ENCODE data around the gene BTBD18. TPM values are rescaled to one million over a fixed set of nuclear protein-coding genes. Genes with fewer than 3 reads are reported as not detected.
"Not testable (repeated sequence)": the region's sequence is repeated elsewhere in the genome, so short reads cannot be mapped to it uniquely, and the experiment has no call there.

BTBD18 gene
- total RNA-seq, 1 donor from 2014 or later = not detected

DNA sequence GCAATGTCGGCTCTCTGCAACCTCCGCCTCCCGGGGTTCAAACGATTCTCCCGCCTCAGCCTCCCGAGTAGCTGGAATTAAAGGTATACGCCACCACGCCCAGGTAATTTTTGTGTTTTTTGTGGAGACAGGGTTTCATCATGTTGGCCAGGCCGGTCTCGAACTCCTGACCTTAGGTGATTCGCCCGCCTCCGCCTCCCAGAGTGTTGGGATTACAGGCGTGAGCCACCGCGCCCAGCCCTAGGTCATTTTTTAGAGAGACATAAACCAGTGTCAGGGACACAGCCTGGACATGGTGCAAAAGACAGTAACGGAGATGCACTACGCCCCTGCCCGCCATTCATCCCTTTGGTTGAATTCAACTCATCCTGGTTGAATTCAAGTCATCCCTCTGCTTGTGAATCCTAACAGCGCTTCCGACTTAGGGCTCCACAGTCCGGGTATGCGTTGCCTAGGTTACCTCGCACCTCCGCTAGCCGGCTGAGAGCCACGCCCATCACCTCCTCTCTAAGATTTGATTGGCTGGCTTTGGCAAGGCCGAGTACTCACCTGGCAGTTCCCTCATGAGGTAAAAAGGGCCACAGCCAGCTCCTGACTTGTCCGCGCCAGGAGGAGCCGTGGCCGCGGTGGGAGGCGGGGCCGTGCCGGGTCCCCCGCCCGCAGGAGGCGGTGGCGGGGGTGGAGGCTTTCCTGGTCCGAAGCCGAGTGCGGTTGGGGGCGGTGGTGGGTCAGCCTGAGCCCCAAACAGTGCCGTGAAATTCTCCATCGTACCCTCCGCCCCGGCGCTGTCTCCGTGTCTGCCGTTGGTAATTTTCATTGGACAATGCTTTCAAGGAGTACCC, 40.0 kb downstream of the BTBD18 start, which contains the start of gene MED19:
Gene MED19, minus strand, starts transcription at position 802 of the 842 bp plus-strand sequence. Its CDS starts 36 bp downstream, at position 766.
- no peaks in the 10 kb centered on the region for H3K9me3 Mint-ChIP-seq

DNA sequence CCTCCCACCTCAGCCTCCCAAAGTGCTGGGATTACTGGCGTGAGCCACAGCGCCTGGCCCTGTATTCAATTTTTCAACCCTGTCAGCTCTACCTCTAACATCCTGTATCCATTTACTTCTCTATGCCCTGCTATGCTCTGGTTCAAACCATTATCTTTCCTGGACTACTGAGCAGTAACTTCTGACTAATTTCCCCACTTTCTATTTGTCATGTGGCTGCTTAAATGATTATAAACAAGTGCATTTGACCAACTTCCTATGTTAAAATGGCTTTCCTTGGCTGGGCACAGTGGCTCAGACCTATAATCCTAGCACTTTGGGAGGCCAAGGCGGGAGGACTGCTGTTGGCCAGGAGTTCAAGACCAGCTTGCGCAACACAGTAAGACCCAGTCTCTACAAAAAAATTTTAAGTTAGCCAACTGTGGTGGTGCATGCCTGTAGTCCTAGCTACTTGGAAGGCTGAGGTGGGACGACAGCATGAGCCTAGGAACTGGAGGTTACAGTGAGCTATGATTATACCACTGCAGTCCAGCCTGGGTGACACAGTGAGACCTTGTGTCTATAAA, 41.7 kb downstream of the BTBD18 start:
- TF ChIP-seq, protein P1, sequence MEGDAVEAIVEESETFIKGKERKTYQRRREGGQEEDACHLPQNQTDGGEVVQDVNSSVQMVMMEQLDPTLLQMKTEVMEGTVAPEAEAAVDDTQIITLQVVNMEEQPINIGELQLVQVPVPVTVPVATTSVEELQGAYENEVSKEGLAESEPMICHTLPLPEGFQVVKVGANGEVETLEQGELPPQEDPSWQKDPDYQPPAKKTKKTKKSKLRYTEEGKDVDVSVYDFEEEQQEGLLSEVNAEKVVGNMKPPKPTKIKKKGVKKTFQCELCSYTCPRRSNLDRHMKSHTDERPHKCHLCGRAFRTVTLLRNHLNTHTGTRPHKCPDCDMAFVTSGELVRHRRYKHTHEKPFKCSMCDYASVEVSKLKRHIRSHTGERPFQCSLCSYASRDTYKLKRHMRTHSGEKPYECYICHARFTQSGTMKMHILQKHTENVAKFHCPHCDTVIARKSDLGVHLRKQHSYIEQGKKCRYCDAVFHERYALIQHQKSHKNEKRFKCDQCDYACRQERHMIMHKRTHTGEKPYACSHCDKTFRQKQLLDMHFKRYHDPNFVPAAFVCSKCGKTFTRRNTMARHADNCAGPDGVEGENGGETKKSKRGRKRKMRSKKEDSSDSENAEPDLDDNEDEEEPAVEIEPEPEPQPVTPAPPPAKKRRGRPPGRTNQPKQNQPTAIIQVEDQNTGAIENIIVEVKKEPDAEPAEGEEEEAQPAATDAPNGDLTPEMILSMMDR (conservative IDR thresholded peaks at IDR 0.05) = no peak
- Mint-ChIP-seq H3K4me3 (peak overlapping the region; percentile 3), H3K9me3 (no peaks in the 10 kb centered on the region), H3K27me3 (no peaks in the 10 kb centered on the region), H3K36me3 (peaks cover 4% of the 10 kb centered on the region), H3K27ac (peak overlapping the region; percentile 47), H3K4me1 (ENCODE audit: unreplicated experiment) (peaks cover 20% of the 10 kb centered on the region)
- DNase-seq (ENCODE audit: extremely low spot score, unreplicated experiment) = no peak

More for the DNA sequence above, 40.0 kb downstream of the BTBD18 start, which contains the start of gene MED19:
- TF ChIP-seq, protein P1 (conservative IDR thresholded peaks at IDR 0.05) = peak; percentile 11
- peak; percentile 87 for DNase-seq (ENCODE audit: extremely low spot score, unreplicated experiment)
- Mint-ChIP-seq H3K4me1 (ENCODE audit: unreplicated experiment) (peaks cover 20% of the 10 kb centered on the region), H3K36me3 (peaks cover 4% of the 10 kb centered on the region), H3K27ac (peak within 1 kb of the TSS; percentile 94), H3K27me3 (no peaks in the 10 kb centered on the region), H3K4me3 (peak within 1 kb of the TSS; percentile 94)

DNA sequence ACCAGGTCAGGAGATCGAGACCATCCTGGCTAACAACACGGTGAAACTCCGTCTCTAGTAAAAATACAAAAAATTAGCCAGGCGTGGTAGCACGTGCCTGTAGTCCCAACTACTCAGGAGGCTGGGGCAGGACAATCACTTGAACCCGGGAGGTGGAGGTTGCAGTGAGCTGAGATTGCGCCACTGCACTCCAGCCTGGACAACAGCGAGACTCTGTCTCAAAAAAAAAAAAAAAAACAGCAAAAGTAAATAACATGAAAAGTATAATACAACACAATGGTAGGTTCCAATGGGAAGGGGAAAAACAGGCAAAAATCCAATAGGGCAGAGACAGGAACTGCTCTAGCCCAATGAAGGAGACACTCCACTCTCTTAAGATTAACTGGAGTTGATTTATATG, 46.2 kb downstream of the BTBD18 start:
- not testable (repeated sequence) for H3K4me1 Mint-ChIP-seq (ENCODE audit: unreplicated experiment); H3K36me3 Mint-ChIP-seq; DNase-seq (ENCODE audit: extremely low spot score, unreplicated experiment); H3K4me3 Mint-ChIP-seq; H3K27ac Mint-ChIP-seq; H3K9me3 Mint-ChIP-seq; H3K27me3 Mint-ChIP-seq

DNA sequence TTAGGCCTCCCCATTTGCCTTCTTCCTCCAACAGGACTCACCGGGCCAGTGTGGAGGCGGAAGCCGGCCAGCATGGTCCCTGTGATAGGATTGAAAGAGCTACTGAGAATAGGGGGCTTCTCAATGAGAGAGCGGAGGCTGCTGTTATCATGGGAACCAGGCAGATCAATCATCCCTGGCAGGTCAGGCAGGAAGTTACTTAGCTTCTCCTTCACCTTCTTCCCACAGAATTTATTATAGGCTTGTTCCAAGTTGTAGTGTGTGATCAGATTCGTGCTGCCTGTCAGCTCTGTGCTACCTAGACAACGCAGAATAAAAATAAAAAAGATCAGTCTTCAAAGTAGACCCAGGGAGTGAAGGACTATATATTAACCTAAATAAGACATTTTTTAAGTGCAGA, 46.7 kb downstream of the BTBD18 start:
- TF ChIP-seq, protein P1 (conservative IDR thresholded peaks at IDR 0.05) = no peak
- peaks cover 11% of the 10 kb centered on the region for H3K36me3 Mint-ChIP-seq
- no peaks in the 10 kb centered on the region for H3K27me3 Mint-ChIP-seq
- H3K4me1 Mint-ChIP-seq (ENCODE audit: unreplicated experiment) = peaks cover 3% of the 10 kb centered on the region
- peak overlapping the region; percentile 66 for H3K27ac Mint-ChIP-seq
- DNase-seq (ENCODE audit: extremely low spot score, unreplicated experiment) = no peak
- no peaks in the 10 kb centered on the region for H3K9me3 Mint-ChIP-seq
- H3K4me3 Mint-ChIP-seq = no peak overlapping the region

DNA sequence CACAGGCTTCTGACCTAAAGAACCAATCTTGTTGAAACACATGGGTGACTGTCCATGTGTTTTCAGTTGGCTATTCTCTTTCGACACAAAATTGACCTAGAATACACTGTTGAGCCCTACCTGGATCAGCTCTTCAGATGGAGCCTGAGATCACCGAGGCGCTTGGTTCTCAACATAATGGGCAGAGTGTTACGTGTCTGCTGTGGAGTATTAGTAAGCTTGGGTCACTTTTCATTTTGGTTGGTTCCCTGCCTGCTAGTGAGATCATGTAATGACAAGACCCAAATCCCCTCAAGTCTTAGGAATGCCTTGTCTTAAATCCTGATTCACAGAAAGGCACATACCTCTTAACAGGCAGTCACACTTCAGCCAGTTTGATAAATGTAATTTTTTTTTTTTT, 48.3 kb downstream of the BTBD18 start:
- Mint-ChIP-seq H3K27me3 (no peaks in the 10 kb centered on the region), H3K36me3 (peaks cover 19% of the 10 kb centered on the region), H3K4me3 (no peak overlapping the region), H3K27ac (no peak overlapping the region), H3K9me3 (no peaks in the 10 kb centered on the region), H3K4me1 (ENCODE audit: unreplicated experiment) (peaks cover under 1% of the 10 kb centered on the region)
- TF ChIP-seq, protein P1 (conservative IDR thresholded peaks at IDR 0.05) = no peak
- DNase-seq (ENCODE audit: extremely low spot score, unreplicated experiment) = no peak

DNA sequence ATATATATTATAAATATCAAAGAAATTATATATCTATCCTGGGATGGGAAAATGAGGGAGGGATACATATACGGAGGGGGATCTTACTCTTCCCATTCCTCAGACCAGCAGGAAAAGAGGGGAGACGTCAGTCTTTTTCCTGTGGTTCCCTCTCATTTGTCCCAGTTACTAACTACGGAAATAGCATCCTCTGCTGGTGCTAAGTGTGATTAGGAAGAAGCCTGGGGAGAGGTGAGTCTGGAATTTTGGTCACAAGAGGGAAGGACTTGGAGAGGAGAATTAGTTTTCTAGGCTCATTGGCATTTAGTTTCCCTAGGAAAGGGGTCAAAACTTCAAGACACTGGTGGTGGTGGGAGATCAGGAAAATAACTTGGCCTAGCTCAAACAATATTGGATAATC, 51.2 kb downstream of the BTBD18 start:
- Mint-ChIP-seq H3K27ac (no peak overlapping the region), H3K4me3 (no peak overlapping the region), H3K4me1 (ENCODE audit: unreplicated experiment) (no peaks in the 10 kb centered on the region), H3K27me3 (no peaks in the 10 kb centered on the region), H3K9me3 (no peaks in the 10 kb centered on the region), H3K36me3 (peaks cover 29% of the 10 kb centered on the region)
- TF ChIP-seq, protein P1 (conservative IDR thresholded peaks at IDR 0.05) = no peak
- DNase-seq (ENCODE audit: extremely low spot score, unreplicated experiment) = no peak
